Activated naive CD8-positive, alpha-beta T cell (primary cell): ENCODE data around the gene IARS1.

Source experiments
- H3K27ac Mint-ChIP-seq: one replicate; pipeline ENCODE4 v1.8.0; 2021; ENCODE audit warnings: mixed read lengths
- H3K27me3 Mint-ChIP-seq: one replicate; pipeline ENCODE4 v1.8.0; 2021; ENCODE audit warnings: mixed read lengths
- H3K36me3 Mint-ChIP-seq: one replicate; pipeline ENCODE4 v1.8.0; 2021; ENCODE audit warnings: mixed read lengths
- H3K4me1 Mint-ChIP-seq: one replicate; pipeline ENCODE4 v1.8.0; 2021; ENCODE audit warnings: low read depth, mixed read lengths
- H3K4me3 Mint-ChIP-seq: one replicate; pipeline ENCODE4 v1.8.0; 2021; ENCODE audit warnings: mild to moderate bottlenecking, mixed read lengths
- H3K9me3 Mint-ChIP-seq: one replicate; pipeline ENCODE4 v1.8.0; 2021; ENCODE audit warnings: low read depth, mixed read lengths

IARS1 gene

DNA sequence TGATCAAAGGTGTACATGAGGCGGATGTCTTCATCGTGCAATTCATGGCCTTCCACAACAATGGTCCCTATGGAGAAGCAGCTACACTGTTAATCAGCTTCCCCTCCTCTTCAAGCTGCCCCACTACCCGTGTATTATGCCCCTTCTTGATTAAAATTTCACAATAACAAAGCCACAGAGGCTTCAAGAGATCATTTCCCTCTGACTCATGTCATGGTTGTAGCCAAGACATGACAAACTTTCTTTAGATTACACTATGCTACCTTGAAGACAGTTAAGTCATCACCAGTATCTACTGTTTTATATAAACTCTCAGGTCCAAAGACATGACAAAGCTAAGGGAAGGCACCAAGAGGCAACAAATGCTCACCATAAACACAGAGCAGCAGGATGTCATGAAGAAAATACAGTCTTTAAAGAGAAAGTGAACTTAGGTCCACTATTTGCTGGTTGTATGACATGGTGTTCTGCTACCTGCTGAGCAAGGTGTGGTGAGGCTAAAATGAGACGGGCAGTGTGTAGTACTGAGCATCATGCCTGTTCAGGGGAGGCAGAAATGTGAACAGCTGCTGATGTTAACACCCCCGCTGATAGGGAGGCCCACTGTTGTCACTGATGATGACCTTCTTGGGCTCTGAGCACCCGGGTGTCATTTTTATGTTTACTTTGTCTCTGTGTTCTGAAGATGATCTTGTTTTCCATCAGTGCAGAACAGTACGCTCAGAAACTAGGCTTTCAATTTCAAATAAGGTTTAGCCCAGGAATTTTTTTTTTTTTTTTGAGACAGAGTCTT lies 48.3 kb downstream of the IARS1 start:
- Mint-ChIP-seq H3K4me3 (no peak overlapping the region), H3K27me3 (no peaks in the 10 kb centered on the region), H3K4me1 (no peaks in the 10 kb centered on the region), H3K36me3 (peaks cover 27% of the 10 kb centered on the region), H3K9me3 (no peaks in the 10 kb centered on the region), H3K27ac (no peak overlapping the region)
